Measurements from ENCODE around the gene CDC42BPB.

The CDC42BPB gene

GRCh38 chr14:102939329-102939728 lies 118.0 kb downstream of the CDC42BPB start:
- H3K36me3 ChIP-seq (ENCODE audit: control insufficient read depth, low read length), result no peaks in the 10 kb centered on the region

GRCh38 chr14:102938191-102938590 lies 119.2 kb downstream of the CDC42BPB start:
- Histone ChIP-seq H3K79me2 (ENCODE audit: control insufficient read depth, low read length) (no peaks in the 10 kb centered on the region), H3K9me2 (replicated peaks; ENCODE audit: control insufficient read depth, low read length) (no peaks in the 10 kb centered on the region), H3K4me3 (ENCODE audit: low read length) (no peak overlapping the region), H3K27me3 (ENCODE audit: control insufficient read depth, low read length) (no peaks in the 10 kb centered on the region), H3K4me1 (ENCODE audit: control insufficient read depth, low read length) (peaks cover 81% of the 10 kb centered on the region), H3K27ac (ENCODE audit: low read depth, low read length) (no peak overlapping the region), H3K36me3 (ENCODE audit: control insufficient read depth, low read length) (peaks cover under 1% of the 10 kb centered on the region), H3K9me3 (ENCODE audit: control insufficient read depth, insufficient read depth, low read length) (no peaks in the 10 kb centered on the region), H3F3A (ENCODE audit: control insufficient read depth, insufficient read depth) (peaks cover 33% of the 10 kb centered on the region), H3K4me2 (ENCODE audit: low read length) (no peak overlapping the region), H4K20me1 (ENCODE audit: control insufficient read depth, insufficient read depth, low read depth, low read length) (no peaks in the 10 kb centered on the region)
- no peak for TF ChIP-seq EZH2phosphoT487 (IDR thresholded peaks at IDR 0.05; ENCODE audit: borderline replicate concordance, low read length)
- no peak for TF ChIP-seq CTCF (IDR thresholded peaks at IDR 0.05; ENCODE audit: low read depth, low read length, poor library complexity, severe bottlenecking)

More at GRCh38 chr14:102939329-102939728, 118.0 kb downstream of the CDC42BPB start:
- no peaks in the 10 kb centered on the region for H3K79me2 ChIP-seq (ENCODE audit: control insufficient read depth, low read length)
- H4K20me1 ChIP-seq (ENCODE audit: control insufficient read depth, insufficient read depth, low read depth, low read length), result no peaks in the 10 kb centered on the region
- H3K9me3 ChIP-seq (ENCODE audit: control insufficient read depth, insufficient read depth, low read length), result no peaks in the 10 kb centered on the region
- H3K27ac ChIP-seq (ENCODE audit: low read depth, low read length), result no peak overlapping the region
- H3K27me3 ChIP-seq (ENCODE audit: control insufficient read depth, low read length), result no peaks in the 10 kb centered on the region
- peaks cover 74% of the 10 kb centered on the region for H3K4me1 ChIP-seq (ENCODE audit: control insufficient read depth, low read length)
- H3K4me3 ChIP-seq (ENCODE audit: low read length), result no peak overlapping the region
- TF ChIP-seq EZH2phosphoT487 (IDR thresholded peaks at IDR 0.05; ENCODE audit: borderline replicate concordance, low read length) (no peak), CTCF (IDR thresholded peaks at IDR 0.05; ENCODE audit: low read depth, low read length, poor library complexity, severe bottlenecking) (no peak)
- H3K4me2 ChIP-seq (ENCODE audit: low read length), result no peak overlapping the region
- H3K9me2 ChIP-seq (replicated peaks; ENCODE audit: control insufficient read depth, low read length), result no peaks in the 10 kb centered on the region
- H3F3A ChIP-seq (ENCODE audit: control insufficient read depth, insufficient read depth), result peaks cover 25% of the 10 kb centered on the region

- no peaks in the 10 kb centered on the region for H3K9me2 ChIP-seq (replicated peaks; ENCODE audit: control insufficient read depth, low read length)
- TF ChIP-seq CTCF (IDR thresholded peaks at IDR 0.05; ENCODE audit: low read depth, low read length, poor library complexity, severe bottlenecking) (no peak), EZH2phosphoT487 (IDR thresholded peaks at IDR 0.05; ENCODE audit: borderline replicate concordance, low read length) (no peak)
- H3F3A ChIP-seq (ENCODE audit: control insufficient read depth, insufficient read depth), result peaks cover 36% of the 10 kb centered on the region
- no peaks in the 10 kb centered on the region for H3K79me2 ChIP-seq (ENCODE audit: control insufficient read depth, low read length)
- peak overlapping the region; percentile 15; the same call in 1 of the 2 replicates for H3K4me2 ChIP-seq (ENCODE audit: low read length)
- no peaks in the 10 kb centered on the region for H3K27me3 ChIP-seq (ENCODE audit: control insufficient read depth, low read length)
- peak overlapping the region; percentile 93 for H3K27ac ChIP-seq (ENCODE audit: low read depth, low read length)
- H3K4me3 ChIP-seq (ENCODE audit: low read length), result no peak overlapping the region
- H3K9me3 ChIP-seq (ENCODE audit: control insufficient read depth, insufficient read depth, low read length), result no peaks in the 10 kb centered on the region
- peaks cover 83% of the 10 kb centered on the region for H3K4me1 ChIP-seq (ENCODE audit: control insufficient read depth, low read length)
- H3K36me3 ChIP-seq (ENCODE audit: control insufficient read depth, low read length), result peaks cover 4% of the 10 kb centered on the region
- H4K20me1 ChIP-seq (ENCODE audit: control insufficient read depth, insufficient read depth, low read depth, low read length), result no peaks in the 10 kb centered on the region
Observed at GRCh38 chr14:102937331-102938175, 119.8 kb downstream of the CDC42BPB start.

All from DOHH2 (cell line).